OCI-LY3 (cell line): ENCODE data around the gene SPAG9.

Experiments
- H2AFZ ChIP-seq: fragments of 200-600, 300-600 bp; shearing (Covaris generic); 2 replicates; pipeline ENCODE4 v1.6.0; 2014; ENCODE audit warnings: antibody characterized with exemption, low read depth, low read length
- H3K27ac ChIP-seq: fragments of 200-600, 300-600 bp; sonication (generic); 2 replicates; pipeline ENCODE4 v1.5.1; 2014; ENCODE audit warnings: mild to moderate bottlenecking, low read length, moderate library complexity, mixed read lengths
- H3K27me3 ChIP-seq: fragments of 200-600, 300-600 bp; sonication (generic); 2 replicates; pipeline ENCODE4 v1.6.1; 2014; ENCODE audit warnings: low read depth, low read length, mixed read lengths
- H3K36me3 ChIP-seq: fragments of 200-600, 300-600 bp; sonication (generic); replicated peaks from 2 replicates; pipeline ENCODE3; 2014; ENCODE audit warnings: low read depth, low read length, mixed read lengths
- H3K4me1 ChIP-seq: fragments of 300-600, 200-600 bp; sonication (generic); 2 replicates; pipeline ENCODE4 v1.6.1; 2014; ENCODE audit warnings: low read length, mixed read lengths
- H3K4me2 ChIP-seq: fragments of 200-600, 300-600 bp; sonication (generic); 2 replicates; pipeline ENCODE4 v1.6.1; 2014; ENCODE audit warnings: low read length, mixed read lengths
- H3K4me3 ChIP-seq: fragments of 300-600, 200-600 bp; sonication (generic); 2 replicates; pipeline ENCODE4 v1.5.1; 2014; ENCODE audit warnings: antibody characterized with exemption, mild to moderate bottlenecking, low read length, moderate library complexity
- H3K79me2 ChIP-seq: fragments of 300-600, 200-600 bp; shearing (Covaris generic); 2 replicates; pipeline ENCODE4 v1.6.1; 2014; ENCODE audit warnings: mild to moderate bottlenecking, low read length, mixed read lengths
- H3K9ac ChIP-seq: fragments of 300-600, 200-600 bp; shearing (Covaris generic); 2 replicates; pipeline ENCODE4 v1.6.0; 2014; ENCODE audit warnings: mild to moderate bottlenecking, low read length, moderate library complexity
- H3K9me3 ChIP-seq: fragments of 200-600, 300-600 bp; shearing (Covaris generic); 2 replicates; pipeline ENCODE4 v1.6.1; 2014; ENCODE audit warnings: low read length, mixed read lengths; ENCODE audit not compliant: insufficient read depth
- H4K20me1 ChIP-seq: fragments of 200-600, 300-600 bp; sonication (generic); 2 replicates; pipeline ENCODE4 v1.6.1; 2016; ENCODE audit warnings: low read length, mixed read lengths; ENCODE audit not compliant: insufficient read depth
- CTCF ChIP-seq: fragments of 200-600, 300-600 bp; sonication (generic); IDR thresholded peaks from 2 replicates; pipeline ENCODE4 v1.5.1; 2014; ENCODE audit warnings: antibody characterized with exemption, low read length, low read depth
- EZH2phosphoT487 ChIP-seq: fragments of 200-600 bp; shearing (Covaris generic); IDR thresholded peaks from 2 replicates; pipeline ENCODE4 v1.6.1; 2018; ENCODE audit warnings: antibody characterized with exemption, mixed run types, low read depth

The SPAG9 gene

GRCh38 chr17:51044976-51045375, 75.7 kb downstream of the SPAG9 start:
- H4K20me1 ChIP-seq: no peaks in the 10 kb centered on the region
- H2AFZ ChIP-seq: no peak overlapping the region
- TF ChIP-seq CTCF: no peak
- no peak for TF ChIP-seq EZH2phosphoT487
- H3K79me2 ChIP-seq: no peaks in the 10 kb centered on the region
- H3K27ac ChIP-seq: no peak overlapping the region
- H3K27me3 ChIP-seq: no peaks in the 10 kb centered on the region
- H3K4me3 ChIP-seq: no peak overlapping the region
- no peaks in the 10 kb centered on the region for H3K36me3 ChIP-seq
- H3K4me2 ChIP-seq: no peak overlapping the region
- H3K9me3 ChIP-seq: no peaks in the 10 kb centered on the region
- H3K4me1 ChIP-seq: peaks cover 2% of the 10 kb centered on the region; the same call in 1 of the 2 replicates
- no peak overlapping the region for H3K9ac ChIP-seq

GRCh38 chr17:51036084-51036483, 84.6 kb downstream of the SPAG9 start:
- Histone ChIP-seq H3K4me3 (no peak overlapping the region), H4K20me1 (no peaks in the 10 kb centered on the region), H3K79me2 (no peaks in the 10 kb centered on the region), H3K9ac (no peak overlapping the region), H2AFZ (no peak overlapping the region), H3K36me3 (peaks cover 2% of the 10 kb centered on the region), H3K27me3 (no peaks in the 10 kb centered on the region), H3K9me3 (no peaks in the 10 kb centered on the region), H3K4me2 (no peak overlapping the region), H3K4me1 (peaks cover 8% of the 10 kb centered on the region), H3K27ac (no peak overlapping the region)
- TF ChIP-seq CTCF: no peak
- TF ChIP-seq EZH2phosphoT487: no peak

GRCh38 chr17:51035431-51035830, 85.2 kb downstream of the SPAG9 start:
- TF ChIP-seq EZH2phosphoT487: no peak
- TF ChIP-seq CTCF: no peak
- no peaks in the 10 kb centered on the region for H4K20me1 ChIP-seq
- H3K36me3 ChIP-seq: peaks cover 2% of the 10 kb centered on the region
- H3K4me2 ChIP-seq: no peak overlapping the region
- no peaks in the 10 kb centered on the region for H3K27me3 ChIP-seq
- no peak overlapping the region for H3K9ac ChIP-seq
- no peak overlapping the region for H3K4me3 ChIP-seq
- no peak overlapping the region for H3K27ac ChIP-seq
- H2AFZ ChIP-seq: no peak overlapping the region
- no peaks in the 10 kb centered on the region for H3K79me2 ChIP-seq
- peaks cover 8% of the 10 kb centered on the region for H3K4me1 ChIP-seq
- no peaks in the 10 kb centered on the region for H3K9me3 ChIP-seq

GRCh38 chr17:51034800-51035199, 85.9 kb downstream of the SPAG9 start:
- no peaks in the 10 kb centered on the region for H3K79me2 ChIP-seq
- H3K4me1 ChIP-seq: peaks cover 12% of the 10 kb centered on the region
- no peak overlapping the region for H3K4me2 ChIP-seq
- H3K9ac ChIP-seq: no peak overlapping the region
- H4K20me1 ChIP-seq: no peaks in the 10 kb centered on the region
- H2AFZ ChIP-seq: no peak overlapping the region
- no peak overlapping the region for H3K4me3 ChIP-seq
- peaks cover 2% of the 10 kb centered on the region for H3K36me3 ChIP-seq
- no peak overlapping the region for H3K27ac ChIP-seq
- no peaks in the 10 kb centered on the region for H3K27me3 ChIP-seq
- no peak for TF ChIP-seq CTCF
- TF ChIP-seq EZH2phosphoT487: no peak
- no peaks in the 10 kb centered on the region for H3K9me3 ChIP-seq
